Inflammatory macrophage treated with lipopolysaccharide for 4 hours (primary cell): ENCODE data around the gene OR2Z1.
"Not testable (repeated sequence)": the region's sequence is repeated elsewhere in the genome, so short reads cannot be mapped to it uniquely, and the experiment has no call there.

Source experiments
- DNase-seq: peaks from one replicate; pipeline ENCODE4 v3.0.0-alpha.2; 2020

OR2Z1 gene

GRCh38 chr19:8703223-8703622, 18.2 kb upstream of the OR2Z1 start:
- DNase-seq: no peak

- DNase-seq: not testable (repeated sequence)
Observed at GRCh38 chr19:8705304-8705703, 16.1 kb upstream of the OR2Z1 start.

GRCh38 chr19:8705742-8706141, 15.7 kb upstream of the OR2Z1 start:
- DNase-seq: no peak

GRCh38 chr19:8710337-8710736, 11.1 kb upstream of the OR2Z1 start:
- DNase-seq: not testable (repeated sequence)

GRCh38 chr19:8722032-8722431, 598 bp downstream of the OR2Z1 start:
- no peak for DNase-seq

- no peak for DNase-seq
Observed at GRCh38 chr19:8724276-8724675, 2.8 kb downstream of the OR2Z1 start.

- DNase-seq: no peak
Observed at GRCh38 chr19:8731428-8732169, 10.2 kb downstream of the OR2Z1 start.

GRCh38 chr19:8738377-8738776, 16.9 kb downstream of the OR2Z1 start:
- no peak for DNase-seq

GRCh38 chr19:8739291-8740065, 18.0 kb downstream of the OR2Z1 start:
- DNase-seq: not testable (repeated sequence)

- DNase-seq: not testable (repeated sequence)
Observed at GRCh38 chr19:8767257-8767656, 45.8 kb downstream of the OR2Z1 start.

- not testable (repeated sequence) for DNase-seq
Observed at GRCh38 chr19:8769265-8769664, 47.8 kb downstream of the OR2Z1 start.

- DNase-seq: not testable (repeated sequence)
Observed at GRCh38 chr19:8773587-8773986, 52.2 kb downstream of the OR2Z1 start.
